SU-DHL-6 (cell line): ENCODE results near the gene ZFP1.

Experiments
- H2AFZ ChIP-seq: fragments of 200-600 bp; sonication (generic); 2 replicates; pipeline ENCODE4 v1.6.1; 2014; ENCODE audit warnings: low read depth, mild to moderate bottlenecking, moderate library complexity, mixed read lengths, antibody characterized with exemption, low read length; ENCODE audit not compliant: severe bottlenecking
- H3F3A ChIP-seq: fragments of 200-600 bp; shearing (Covaris generic); 2 replicates; pipeline ENCODE4 v1.6.0; 2016; ENCODE audit warnings: antibody characterized with exemption, mild to moderate bottlenecking; ENCODE audit not compliant: insufficient read depth
- H3K27ac ChIP-seq: fragments of 200-600 bp; sonication (generic); 2 replicates; pipeline ENCODE4 v1.5.1; 2016; ENCODE audit warnings: low read depth, mild to moderate bottlenecking, low read length, moderate library complexity, mixed read lengths
- H3K27me3 ChIP-seq: fragments of 200-600 bp; sonication (generic), shearing (Covaris generic); 2 replicates; pipeline ENCODE4 v1.6.0; 2014; ENCODE audit warnings: mild to moderate bottlenecking, low read length
- H3K36me3 ChIP-seq: fragments of 200-600 bp; sonication (generic); 2 replicates; pipeline ENCODE4 v1.6.1; 2014; ENCODE audit warnings: mild to moderate bottlenecking, low read length, mixed read lengths
- H3K4me2 ChIP-seq: fragments of 300-600, 200-600 bp; shearing (Covaris generic), sonication (generic); 2 replicates; pipeline ENCODE4 v1.6.0; 2014; ENCODE audit warnings: low read length, low read depth, mild to moderate bottlenecking; ENCODE audit not compliant: poor library complexity, severe bottlenecking
- H3K4me3 ChIP-seq: fragments of 200-600 bp; sonication (generic); 2 replicates; pipeline ENCODE4 v1.5.1; 2014; ENCODE audit warnings: antibody characterized with exemption, low read length, mild to moderate bottlenecking, mixed read lengths; ENCODE audit not compliant: insufficient read depth, poor library complexity, severe bottlenecking
- H3K79me2 ChIP-seq: fragments of 200-600 bp; sonication (generic); 2 replicates; pipeline ENCODE4 v1.6.1; 2014; ENCODE audit warnings: mild to moderate bottlenecking, low read length, moderate library complexity; ENCODE audit not compliant: insufficient read depth
- H3K9ac ChIP-seq: fragments of 200-600 bp; sonication (generic); 2 replicates; pipeline ENCODE4 v1.7.0; 2014; ENCODE audit warnings: mild to moderate bottlenecking, low read length
- H3K9me2 ChIP-seq: fragments of 200-600 bp; sonication (generic); replicated peaks from 2 replicates; pipeline ENCODE4 v1.6.1; 2014; ENCODE audit warnings: low read length; ENCODE audit not compliant: insufficient read depth
- H3K9me3 ChIP-seq: fragments of 200-600 bp; sonication (generic); 2 replicates; pipeline ENCODE4 v1.6.1; 2014; ENCODE audit warnings: low read length, mixed read lengths; ENCODE audit not compliant: insufficient read depth
- H4K20me1 ChIP-seq: fragments of 200-600 bp; sonication (generic); 2 replicates; pipeline ENCODE4 v1.6.1; 2014; ENCODE audit warnings: low read depth, mild to moderate bottlenecking, antibody characterized with exemption, low read length, moderate library complexity, mixed read lengths
- EZH2phosphoT487 ChIP-seq: fragments of 200-600 bp; sonication (generic), shearing (Covaris generic); conservative IDR thresholded peaks from 2 replicates; pipeline ENCODE4 v1.6.1; 2018; ENCODE audit warnings: mild to moderate bottlenecking, antibody characterized with exemption, low read length, moderate library complexity, mixed read lengths
- TF ChIP-seq, protein P1 (sequence below): fragments of 200-600 bp; sonication (generic); IDR thresholded peaks from one replicate; pipeline ENCODE4 v1.5.1; 2017; ENCODE audit warnings: antibody characterized with exemption, mild to moderate bottlenecking, low read length, moderate library complexity; ENCODE audit not compliant: insufficient read depth, poor library complexity, severe bottlenecking

ZFP1 gene

DNA sequence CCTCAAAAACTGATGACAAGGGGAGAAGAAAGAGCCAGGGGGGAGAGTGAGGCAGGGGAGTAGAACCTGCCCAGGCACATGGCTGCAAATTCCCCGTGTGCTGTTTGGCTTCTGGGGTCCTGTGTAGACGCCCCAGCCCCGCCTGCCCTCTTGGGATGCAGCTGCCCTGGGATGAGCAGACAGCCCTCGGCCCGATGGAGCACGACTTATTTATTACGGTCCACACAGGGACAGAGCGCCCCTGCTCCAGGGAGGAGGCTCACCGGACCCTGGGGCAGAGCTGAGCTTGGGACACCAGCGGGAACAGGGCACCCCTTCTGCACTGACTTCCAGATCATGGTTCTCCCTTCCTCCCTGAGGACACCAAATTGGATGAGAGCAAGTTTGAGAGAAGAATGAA, 40.8 kb upstream of the ZFP1 start:
- H3K9me2 ChIP-seq, result no peaks in the 10 kb centered on the region
- H3K36me3 ChIP-seq, result no peaks in the 10 kb centered on the region
- H4K20me1 ChIP-seq, result no peaks in the 10 kb centered on the region
- TF ChIP-seq, protein P1, sequence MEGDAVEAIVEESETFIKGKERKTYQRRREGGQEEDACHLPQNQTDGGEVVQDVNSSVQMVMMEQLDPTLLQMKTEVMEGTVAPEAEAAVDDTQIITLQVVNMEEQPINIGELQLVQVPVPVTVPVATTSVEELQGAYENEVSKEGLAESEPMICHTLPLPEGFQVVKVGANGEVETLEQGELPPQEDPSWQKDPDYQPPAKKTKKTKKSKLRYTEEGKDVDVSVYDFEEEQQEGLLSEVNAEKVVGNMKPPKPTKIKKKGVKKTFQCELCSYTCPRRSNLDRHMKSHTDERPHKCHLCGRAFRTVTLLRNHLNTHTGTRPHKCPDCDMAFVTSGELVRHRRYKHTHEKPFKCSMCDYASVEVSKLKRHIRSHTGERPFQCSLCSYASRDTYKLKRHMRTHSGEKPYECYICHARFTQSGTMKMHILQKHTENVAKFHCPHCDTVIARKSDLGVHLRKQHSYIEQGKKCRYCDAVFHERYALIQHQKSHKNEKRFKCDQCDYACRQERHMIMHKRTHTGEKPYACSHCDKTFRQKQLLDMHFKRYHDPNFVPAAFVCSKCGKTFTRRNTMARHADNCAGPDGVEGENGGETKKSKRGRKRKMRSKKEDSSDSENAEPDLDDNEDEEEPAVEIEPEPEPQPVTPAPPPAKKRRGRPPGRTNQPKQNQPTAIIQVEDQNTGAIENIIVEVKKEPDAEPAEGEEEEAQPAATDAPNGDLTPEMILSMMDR, result no peak
- no peak for TF ChIP-seq EZH2phosphoT487
- peak overlapping the region; percentile 71 for H3K4me2 ChIP-seq
- no peaks in the 10 kb centered on the region for H3K27me3 ChIP-seq
- H3K79me2 ChIP-seq, result no peaks in the 10 kb centered on the region
- H3K9me3 ChIP-seq, result no peaks in the 10 kb centered on the region
- no peak overlapping the region for H3K4me3 ChIP-seq
- peaks cover 31% of the 10 kb centered on the region for H3F3A ChIP-seq
- H3K27ac ChIP-seq, result peak overlapping the region; percentile 96; the same call in 1 of the 2 replicates
- H2AFZ ChIP-seq, result no peak overlapping the region
- H3K9ac ChIP-seq, result no peak overlapping the region

DNA sequence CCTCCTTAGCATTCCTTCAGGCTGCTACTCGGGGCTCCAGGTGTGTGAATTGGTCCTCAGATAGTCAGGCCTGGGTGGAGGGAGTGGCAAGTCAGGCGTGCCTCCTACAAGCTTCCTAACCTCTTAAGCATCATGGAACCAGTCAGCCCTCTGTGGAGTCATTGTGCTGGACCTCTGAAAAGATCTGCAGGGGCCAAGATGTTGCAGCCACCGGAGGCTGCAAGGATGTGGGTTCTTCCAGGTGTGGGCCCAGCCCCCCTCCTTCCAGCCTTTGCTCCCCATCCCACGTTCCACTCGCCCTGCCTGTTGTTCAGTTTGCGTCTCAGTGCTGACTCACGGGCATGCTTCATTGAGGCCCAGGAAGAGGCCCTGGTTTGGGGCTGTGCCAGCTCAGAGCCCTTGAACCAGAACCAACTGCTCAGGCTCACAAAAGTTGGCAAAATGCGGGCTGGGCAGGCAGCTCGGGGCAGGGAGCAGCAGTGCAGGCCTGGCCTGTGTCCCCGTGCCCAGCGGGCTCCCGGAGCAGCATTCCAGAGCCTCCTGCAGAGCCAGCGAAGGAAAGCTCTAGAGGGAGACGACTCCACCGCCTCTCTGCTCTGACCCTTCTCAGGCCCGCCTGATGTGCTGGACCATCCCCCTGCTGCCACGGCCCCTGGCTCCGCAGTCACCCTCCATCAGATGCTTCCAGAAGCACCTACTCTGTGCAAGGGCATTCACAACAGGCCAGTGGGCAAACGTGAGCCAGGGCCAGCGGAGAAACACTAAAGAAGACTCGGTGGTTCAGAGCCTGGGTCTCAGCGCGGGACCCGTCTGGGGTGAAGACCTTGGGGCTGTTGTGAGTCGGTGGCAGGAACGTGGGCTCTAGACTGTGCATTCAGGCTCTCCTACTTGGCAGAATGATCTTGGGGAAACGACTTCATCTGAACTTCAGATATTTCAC, 39.3 kb upstream of the ZFP1 start:
- no peaks in the 10 kb centered on the region for H3K36me3 ChIP-seq
- TF ChIP-seq EZH2phosphoT487, result no peak
- TF ChIP-seq, protein P1, result no peak
- H3K9me2 ChIP-seq, result no peaks in the 10 kb centered on the region
- no peaks in the 10 kb centered on the region for H3K79me2 ChIP-seq
- peak overlapping the region; percentile 66 for H3K9ac ChIP-seq
- peaks cover 31% of the 10 kb centered on the region for H3F3A ChIP-seq
- H4K20me1 ChIP-seq, result no peaks in the 10 kb centered on the region
- H3K27ac ChIP-seq, result peak overlapping the region; percentile 96
- H3K4me2 ChIP-seq, result peak overlapping the region; percentile 71
- H3K27me3 ChIP-seq, result no peaks in the 10 kb centered on the region
- peak overlapping the region; percentile 39 for H3K4me3 ChIP-seq
- peak overlapping the region; percentile 20 for H2AFZ ChIP-seq
- H3K9me3 ChIP-seq, result no peaks in the 10 kb centered on the region

DNA sequence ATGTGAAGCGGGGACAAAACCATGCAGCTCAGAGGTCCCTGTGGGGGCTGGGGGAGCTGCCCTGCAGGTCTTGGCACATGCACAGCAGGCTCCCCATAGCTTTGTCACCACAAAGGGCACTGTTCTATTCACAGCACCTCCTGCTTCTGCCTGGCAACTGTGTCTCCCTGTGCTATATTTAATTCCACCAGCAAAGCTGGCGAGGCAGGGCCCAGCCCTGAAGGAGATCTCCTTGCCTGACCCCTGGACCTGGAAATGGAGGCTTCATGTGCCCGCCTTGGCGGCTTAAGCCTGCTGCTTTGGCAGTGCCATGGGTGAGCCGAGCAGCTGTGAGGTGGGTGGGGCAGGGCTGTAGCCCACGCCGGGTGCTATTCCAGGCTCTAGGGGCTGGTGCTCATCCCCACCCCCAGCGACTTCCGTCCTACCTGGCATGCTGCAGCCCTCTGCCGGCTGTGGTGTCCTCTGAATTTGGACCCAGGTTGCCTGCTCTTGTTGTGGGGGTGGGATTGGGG, 38.5 kb upstream of the ZFP1 start:
- Histone ChIP-seq H3K27ac (peak overlapping the region; percentile 96), H3K36me3 (no peaks in the 10 kb centered on the region), H3K9me3 (no peaks in the 10 kb centered on the region), H4K20me1 (no peaks in the 10 kb centered on the region), H3K79me2 (no peaks in the 10 kb centered on the region), H2AFZ (peak overlapping the region; percentile 43), H3K9ac (peak overlapping the region; percentile 66), H3F3A (peaks cover 31% of the 10 kb centered on the region), H3K4me2 (peak overlapping the region; percentile 71), H3K9me2 (no peaks in the 10 kb centered on the region), H3K27me3 (no peaks in the 10 kb centered on the region), H3K4me3 (peak overlapping the region; percentile 39)
- no peak for TF ChIP-seq EZH2phosphoT487
- TF ChIP-seq, protein P1, result peak; percentile 26
